HG03442 (cell line): Measurements from ENCODE around the gene TMEM107.
A peak's percentile ranks its signal among the peaks of the same experiment; 100 is the strongest.
"Not testable (repeated sequence)": the region's sequence is repeated elsewhere in the genome, so short reads cannot be mapped to it uniquely, and the experiment has no call there.

ENCODE experiments used
- ATAC-seq: cut with Tn5 transposase; IDR thresholded peaks from one replicate; pipeline ENCODE4 v1.9.1; 2021; ENCODE audit warnings: mild to moderate bottlenecking, moderate library complexity; ENCODE audit not compliant: unreplicated experiment

TMEM107 gene

GRCh38 chr17:8176197-8176940, at the start of gene TMEM107:
TSS of gene TMEM107 (minus strand) at chr17:8176380. CDS start at chr17:8176286, 94 bp downstream.
- peak; percentile 31 for ATAC-seq

GRCh38 chr17:8224891-8225812, 49.0 kb upstream of the TMEM107 start:
- ATAC-seq: no peak

GRCh38 chr17:8223356-8224126, 47.4 kb upstream of the TMEM107 start:
- ATAC-seq: no peak

GRCh38 chr17:8222630-8223355, 46.6 kb upstream of the TMEM107 start:
- peak; percentile 31 for ATAC-seq

- peak; percentile 21 for ATAC-seq
Observed at GRCh38 chr17:8222380-8222629, 46.1 kb upstream of the TMEM107 start.

GRCh38 chr17:8221663-8222379, 45.6 kb upstream of the TMEM107 start:
- ATAC-seq: peak; percentile 35

- ATAC-seq: no peak
Observed at GRCh38 chr17:8220783-8221662, 44.8 kb upstream of the TMEM107 start.

- not testable (repeated sequence) for ATAC-seq
Observed at GRCh38 chr17:8214000-8214399, 37.8 kb upstream of the TMEM107 start.

- no peak for ATAC-seq
Observed at GRCh38 chr17:8212312-8213180, 36.4 kb upstream of the TMEM107 start.

- no peak for ATAC-seq
Observed at GRCh38 chr17:8210761-8211458, 34.7 kb upstream of the TMEM107 start.

- ATAC-seq: peak; percentile 84
Observed at GRCh38 chr17:8209907-8210760, 34.0 kb upstream of the TMEM107 start, which contains the start of gene AURKB. TSS of gene AURKB (minus strand) at chr17:8210575. CDS start at chr17:8210224, 351 bp downstream.

GRCh38 chr17:8206536-8206935, 30.4 kb upstream of the TMEM107 start:
- no peak for ATAC-seq

- ATAC-seq: no peak
Observed at GRCh38 chr17:8204761-8205555, 28.8 kb upstream of the TMEM107 start.

- no peak for ATAC-seq
Observed at GRCh38 chr17:8192070-8192815, 16.1 kb upstream of the TMEM107 start.

- ATAC-seq: no peak
Observed at GRCh38 chr17:8190506-8190905, 14.3 kb upstream of the TMEM107 start.
